HG03095 (cell line): ENCODE measurements around the gene TLCD3A.
"Not testable (repeated sequence)": the region's sequence is repeated elsewhere in the genome, so short reads cannot be mapped to it uniquely, and the experiment has no call there.

Experiments
- ATAC-seq: cut with Tn5 transposase; IDR thresholded peaks from one replicate; pipeline ENCODE4 v1.9.1; 2021; ENCODE audit warnings: moderate library complexity; ENCODE audit not compliant: unreplicated experiment

Gene TLCD3A

GRCh38 chr17:732067-732901 is at the start of gene TLCD3A:
TLCD3A (plus strand) TSS chr17:732596; CDS start chr17:732648, 52 bp downstream.
- peak; percentile 42 for ATAC-seq

GRCh38 chr17:683040-683439 is 49.4 kb upstream of the TLCD3A start:
- no peak for ATAC-seq

- no peak for ATAC-seq
These were observed 48.7 kb upstream of the TLCD3A start for GRCh38 chr17:683499-684254.

- no peak for ATAC-seq
These were observed 47.4 kb upstream of the TLCD3A start for GRCh38 chr17:685006-685405.

- no peak for ATAC-seq
These were observed 44.1 kb upstream of the TLCD3A start for GRCh38 chr17:688100-688989.

GRCh38 chr17:689556-690275 is 42.7 kb upstream of the TLCD3A start:
- ATAC-seq: no peak

GRCh38 chr17:690361-690760 is 42.0 kb upstream of the TLCD3A start:
- ATAC-seq: no peak

- ATAC-seq: no peak
These were observed 41.0 kb upstream of the TLCD3A start for GRCh38 chr17:691423-691822.

GRCh38 chr17:692116-692515 is 40.3 kb upstream of the TLCD3A start:
- no peak for ATAC-seq

GRCh38 chr17:693791-694638 is 38.4 kb upstream of the TLCD3A start:
- no peak for ATAC-seq

GRCh38 chr17:696369-696768 is 36.0 kb upstream of the TLCD3A start:
- ATAC-seq: no peak

- ATAC-seq: no peak
These were observed 34.7 kb upstream of the TLCD3A start for GRCh38 chr17:697682-698081.

- not testable (repeated sequence) for ATAC-seq
These were observed 34.3 kb upstream of the TLCD3A start for GRCh38 chr17:698096-698495.

- ATAC-seq: no peak
These were observed 33.1 kb upstream of the TLCD3A start for GRCh38 chr17:699345-699744.

- ATAC-seq: no peak
These were observed 31.8 kb upstream of the TLCD3A start for GRCh38 chr17:700504-701094.

GRCh38 chr17:703081-703875 is 29.1 kb upstream of the TLCD3A start:
- no peak for ATAC-seq

GRCh38 chr17:704111-704864 is 28.1 kb upstream of the TLCD3A start:
- ATAC-seq: no peak

- no peak for ATAC-seq
These were observed 27.4 kb upstream of the TLCD3A start for GRCh38 chr17:705011-705410.
